ENCODE measurements around the gene ATF6. TPM values are rescaled to one million over a fixed set of nuclear protein-coding genes. Genes with fewer than 3 reads are reported as not detected.
A peak's percentile ranks its signal among the peaks of the same experiment; 100 is the strongest.

The ATF6 gene
- total and polyA plus RNA-seq, 2 donors (not counting 3 experiments of a cell fraction or from before 2014, with no cell fraction given), result 24.9 to 40.3 TPM

GRCh38 chr1:161787355-161787754 is 21.2 kb downstream of the ATF6 start:
- no peaks in the 10 kb centered on the region for H4K20me1 ChIP-seq (replicated peaks; ENCODE audit: control insufficient read depth, extremely low read depth, insufficient read depth, low read length)
- H2AFZ ChIP-seq (ENCODE audit: low read depth, low read length), result no peak overlapping the region
- no peaks in the 10 kb centered on the region for H3K9me1 ChIP-seq (replicated peaks; ENCODE audit: control insufficient read depth, extremely low read depth, insufficient read depth, low read length)
- H3K27me3 ChIP-seq (ENCODE audit: control insufficient read depth in 2 of 2, insufficient read depth in 2 of 2, low read length in 2 of 2), result no peaks in the 10 kb centered on the region
- peaks cover 6% of the 10 kb centered on the region for H3K4me1 ChIP-seq (ENCODE audit: control insufficient read depth, extremely low read depth, insufficient read depth, low read length)
- no peak overlapping the region for H3K4me3 ChIP-seq (replicated peaks in 1 of 3; ENCODE audit: insufficient read depth in 1 of 3, low read depth in 1 of 3, low read length in 3 of 3)
- no peak overlapping the region for H3K27ac ChIP-seq (ENCODE audit: insufficient read depth, low read depth, low read length)
- H3K9me3 ChIP-seq (replicated peaks; ENCODE audit: control insufficient read depth, insufficient read depth, low read length), result no peaks in the 10 kb centered on the region
- peaks cover 6 to 23% of the 10 kb centered on the region in 2 experiments for H3K36me3 ChIP-seq (ENCODE audit: control insufficient read depth in 2 of 2, extremely low read depth in 1 of 2, insufficient read depth in 2 of 2, low read length in 2 of 2)
- BruUV-seq (replicated peaks), result no TSS peak
- FAIRE-seq, result no peak
- TF ChIP-seq EZH2 (IDR thresholded peaks at IDR 0.05; ENCODE audit: borderline replicate concordance, low read depth, low read length, severe bottlenecking) (no peak), CTCF (IDR thresholded peaks at IDR 0.05; ENCODE audit: extremely low read depth in 1 of 2, insufficient read depth in 1 of 2, low read depth in 1 of 2, low read length in 2 of 2) (peak; percentile 11 to 18)
- H3K4me2 ChIP-seq (ENCODE audit: insufficient read depth, low read length), result no peak overlapping the region
- peaks cover 7% of the 10 kb centered on the region for H3K79me2 ChIP-seq (ENCODE audit: control insufficient read depth, insufficient read depth, low read length)
- intact Hi-C loops (cut with micrococcal nuclease) (no loop called here), dilution Hi-C loops (cut with MboI; ENCODE audit: extremely low pct_ligation_motif_present, low sequenced_read_pairs) (no loop called here)
- ChIA-PET CTCF (interaction anchor here (0.6 to 0.8 kb wide), 5 partner anchors 15 to 28 kb away, joined by 3 to 7 read pairs (median 3); no protein-coding TSS in a partner anchor), POLR2A (no interaction called here)
- DNase-seq (ENCODE audit: low read depth, low spot score), result peak; percentile 31
- no peak overlapping the region for H3K9ac ChIP-seq (replicated peaks; ENCODE audit: extremely low read depth, insufficient read depth, low read length)

DNA sequence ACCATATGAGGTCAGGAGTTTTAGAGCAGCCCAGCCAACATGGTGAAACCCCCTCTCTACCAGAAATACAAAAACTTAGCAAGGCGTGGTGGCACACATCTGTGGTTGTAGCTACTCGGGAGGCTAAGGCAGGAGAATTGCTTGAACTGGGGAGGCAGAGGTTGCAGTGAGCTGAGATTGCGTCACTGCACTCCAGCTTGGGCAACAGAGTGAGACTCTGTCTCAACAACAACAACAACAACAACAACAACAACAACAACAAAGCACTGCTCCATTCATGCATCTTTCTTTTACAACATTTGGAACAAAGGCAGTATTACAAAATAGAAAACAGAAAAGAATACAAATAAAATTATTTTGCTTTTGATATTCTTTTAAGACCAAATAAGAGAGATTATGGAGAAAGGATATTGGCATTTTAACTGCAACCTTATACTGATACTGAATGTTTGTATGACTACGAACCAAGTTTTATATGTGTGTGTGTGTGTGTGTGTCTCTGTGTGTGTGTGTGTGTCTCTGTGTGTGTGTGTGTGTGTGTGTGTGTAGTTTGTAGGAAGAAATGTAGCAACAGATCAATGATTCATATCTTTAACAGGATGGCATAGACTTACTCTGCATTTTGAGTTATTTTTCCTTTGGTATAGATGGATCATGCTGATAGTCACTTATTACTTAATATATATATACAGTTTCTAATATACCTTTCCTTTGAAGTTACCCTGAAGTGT is 24.6 kb downstream of the ATF6 start:
- Histone ChIP-seq H3K79me2 (ENCODE audit: control insufficient read depth, insufficient read depth, low read length) (peaks cover 6% of the 10 kb centered on the region), H4K20me1 (replicated peaks; ENCODE audit: control insufficient read depth, extremely low read depth, insufficient read depth, low read length) (no peaks in the 10 kb centered on the region), H3K9ac (replicated peaks; ENCODE audit: extremely low read depth, insufficient read depth, low read length) (no peak overlapping the region), H3K36me3 (ENCODE audit: control insufficient read depth in 2 of 2, extremely low read depth in 1 of 2, insufficient read depth in 2 of 2, low read length in 2 of 2) (peaks cover 0 to 11% of the 10 kb centered on the region in 2 experiments), H3K9me3 (replicated peaks; ENCODE audit: control insufficient read depth, insufficient read depth, low read length) (no peaks in the 10 kb centered on the region), H3K9me1 (replicated peaks; ENCODE audit: control insufficient read depth, extremely low read depth, insufficient read depth, low read length) (no peaks in the 10 kb centered on the region), H3K4me3 (replicated peaks in 1 of 3; ENCODE audit: insufficient read depth in 1 of 3, low read depth in 1 of 3, low read length in 3 of 3) (no peak overlapping the region), H2AFZ (ENCODE audit: low read depth, low read length) (no peak overlapping the region), H3K27me3 (ENCODE audit: control insufficient read depth in 2 of 2, insufficient read depth in 2 of 2, low read length in 2 of 2) (no peaks in the 10 kb centered on the region), H3K4me2 (ENCODE audit: insufficient read depth, low read length) (no peak overlapping the region), H3K27ac (ENCODE audit: insufficient read depth, low read depth, low read length) (no peak overlapping the region), H3K4me1 (ENCODE audit: control insufficient read depth, extremely low read depth, insufficient read depth, low read length) (peaks cover 14% of the 10 kb centered on the region)
- TF ChIP-seq POLR2A (IDR thresholded peaks at IDR 0.05; ENCODE audit: low read depth, low read length) (no peak), CTCF (IDR thresholded peaks at IDR 0.05; ENCODE audit: extremely low read depth in 1 of 2, insufficient read depth in 1 of 2, low read depth in 1 of 2, low read length in 2 of 2) (no peak), EZH2 (IDR thresholded peaks at IDR 0.05; ENCODE audit: borderline replicate concordance, low read depth, low read length, severe bottlenecking) (no peak), GATA2 (IDR thresholded peaks at IDR 0.05; ENCODE audit: insufficient read depth, insufficient read length, low read depth, low read length) (no peak), MYC (IDR thresholded peaks at IDR 0.05; ENCODE audit: low read depth, low read length) (no peak), FOS (IDR thresholded peaks at IDR 0.05; ENCODE audit: borderline replicate concordance, insufficient read depth, low read length) (no peak), MAX (IDR thresholded peaks at IDR 0.05; ENCODE audit: insufficient read depth, insufficient read length) (no peak), POLR2AphosphoS5 (IDR thresholded peaks at IDR 0.05; ENCODE audit: insufficient read depth, low read depth, low read length) (no peak), JUN (IDR thresholded peaks at IDR 0.05; ENCODE audit: borderline replicate concordance, insufficient read depth, insufficient read length, low read depth) (no peak)
- no TSS peak for BruUV-seq (replicated peaks)
- no peak for FAIRE-seq
- CTCF ChIA-PET, result interaction anchor here (2.2 to 10.9 kb wide), 3 partner anchors 228 to 244 kb away, joined by 8 to 754 read pairs (median 73); partner anchors contain the start of gene OLFML2B
- intact Hi-C loops (cut with micrococcal nuclease) (loop anchor here (5.0 kb wide), 2 partner anchors 57 to 172 kb away; no protein-coding TSS in a partner anchor), dilution Hi-C loops (cut with MboI; ENCODE audit: extremely low pct_ligation_motif_present, low sequenced_read_pairs) (no loop called here)
- POLR2A ChIA-PET, result no interaction called here
- no peak for DNase-seq (ENCODE audit: low read depth, low spot score)

Data from endothelial cell of umbilical vein (primary cell).